OCI-LY1 (cell line): ENCODE results near the gene OPRM1.

ENCODE experiments used
- H2AFZ ChIP-seq: fragments of 200-600 bp; sonication (generic), shearing (Covaris generic); 2 replicates; pipeline ENCODE4 v1.6.0; 2014; ENCODE audit warnings: antibody characterized with exemption, mild to moderate bottlenecking, low read length
- H3F3A ChIP-seq: fragments of 200-600 bp; sonication (generic), shearing (Covaris generic); 2 replicates; pipeline ENCODE4 v1.6.0; 2014; ENCODE audit warnings: mild to moderate bottlenecking, antibody characterized with exemption, low read length, moderate library complexity; ENCODE audit not compliant: insufficient read depth
- H3K27ac ChIP-seq: fragments of 200-600 bp; sonication (generic); 2 replicates; pipeline ENCODE4 v1.5.1; 2014; ENCODE audit warnings: low read length, mixed run types, mild to moderate bottlenecking, low read depth; ENCODE audit not compliant: poor library complexity, severe bottlenecking
- H3K27me3 ChIP-seq: fragments of 200-600 bp; sonication (generic); 2 replicates; pipeline ENCODE4 v1.6.0; 2014; ENCODE audit warnings: antibody characterized with exemption, mild to moderate bottlenecking, low read length, moderate library complexity; ENCODE audit not compliant: insufficient read depth
- H3K36me3 ChIP-seq: fragments of 200-600 bp; sonication (generic); 2 replicates; pipeline ENCODE4 v1.6.1; 2014; ENCODE audit warnings: mild to moderate bottlenecking, antibody characterized with exemption, low read length, moderate library complexity, mixed read lengths; ENCODE audit not compliant: insufficient read depth
- H3K4me1 ChIP-seq: fragments of 200-600 bp; sonication (generic); 2 replicates; pipeline ENCODE4 v1.5.1; 2014; ENCODE audit warnings: mild to moderate bottlenecking, low read length, moderate library complexity; ENCODE audit not compliant: insufficient read depth, severe bottlenecking
- H3K4me2 ChIP-seq: fragments of 200-600 bp; sonication (generic), shearing (Covaris generic); 2 replicates; pipeline ENCODE4 v1.6.1; 2014; ENCODE audit warnings: low read length
- H3K4me3 ChIP-seq: fragments of 200-600 bp; sonication (generic); 2 replicates; pipeline ENCODE4 v1.5.1; 2014; ENCODE audit warnings: low read length, low read depth, mild to moderate bottlenecking, mixed read lengths; ENCODE audit not compliant: poor library complexity, severe bottlenecking
- H3K79me2 ChIP-seq: fragments of 200-600 bp; shearing (Covaris generic); 2 replicates; pipeline ENCODE4 v1.6.1; 2016; ENCODE audit warnings: mixed run types, low read length, mixed read lengths; ENCODE audit not compliant: insufficient read depth
- H3K9ac ChIP-seq: fragments of 200-600 bp; sonication (generic), shearing (Covaris generic); 2 replicates; pipeline ENCODE4 v1.6.1; 2014; ENCODE audit warnings: mild to moderate bottlenecking, low read length, mixed read lengths
- H3K9me2 ChIP-seq: fragments of 200-600 bp; sonication (generic), shearing (Covaris generic); 2 replicates; pipeline ENCODE4 v1.6.1; 2014; ENCODE audit warnings: low read depth, mild to moderate bottlenecking, low read length, mixed read lengths
- H3K9me3 ChIP-seq: fragments of 200-600 bp; shearing (Covaris generic); 2 replicates; pipeline ENCODE4 v1.6.1; 2014; ENCODE audit warnings: low read length, mixed read lengths
- H4K20me1 ChIP-seq: fragments of 200-600 bp; sonication (generic), shearing (Covaris generic); 2 replicates; pipeline ENCODE4 v1.6.0; 2016; ENCODE audit warnings: mild to moderate bottlenecking, low read length; ENCODE audit not compliant: insufficient read depth
- CTCF ChIP-seq: fragments of 200-600 bp; sonication (generic), shearing (Covaris generic); IDR thresholded peaks from 2 replicates; pipeline ENCODE4 v1.5.1; 2017; ENCODE audit warnings: mild to moderate bottlenecking, antibody characterized with exemption, low read length, moderate library complexity, mixed read lengths
- EZH2 ChIP-seq: fragments of 200-600 bp; sonication (generic), shearing (Covaris generic); IDR thresholded peaks from 2 replicates; pipeline ENCODE4 v1.8.0; 2017; ENCODE audit warnings: borderline replicate concordance, mixed run types, mild to moderate bottlenecking, antibody characterized with exemption, low read length, moderate library complexity, mixed read lengths

OPRM1 gene

GRCh38 chr6:154280521-154280920 lies 241.5 kb downstream of the OPRM1 start:
- no peak overlapping the region for H2AFZ ChIP-seq
- no peaks in the 10 kb centered on the region for H3K27me3 ChIP-seq
- no peaks in the 10 kb centered on the region for H4K20me1 ChIP-seq
- no peaks in the 10 kb centered on the region for H3K79me2 ChIP-seq
- no peak overlapping the region for H3K4me2 ChIP-seq
- H3F3A ChIP-seq, result 0 out of 2 replicates have a peak, but pooled peaks cover 3% of the 10 kb centered on the region
- H3K9me3 ChIP-seq, result no peaks in the 10 kb centered on the region
- no peaks in the 10 kb centered on the region for H3K36me3 ChIP-seq
- no peak overlapping the region for H3K9ac ChIP-seq
- no peak overlapping the region for H3K4me3 ChIP-seq
- H3K27ac ChIP-seq, result no peak overlapping the region
- TF ChIP-seq EZH2 (no peak), CTCF (no peak)
- H3K9me2 ChIP-seq, result no peaks in the 10 kb centered on the region
- no peaks in the 10 kb centered on the region for H3K4me1 ChIP-seq

GRCh38 chr6:154284313-154284853 lies 245.3 kb downstream of the OPRM1 start:
- Histone ChIP-seq H3K9me3 (no peaks in the 10 kb centered on the region), H3F3A (0 out of 2 replicates have a peak, but pooled peaks cover 3% of the 10 kb centered on the region), H3K4me2 (no peak overlapping the region), H3K27me3 (no peaks in the 10 kb centered on the region), H3K9me2 (no peaks in the 10 kb centered on the region), H3K9ac (no peak overlapping the region), H3K4me1 (no peaks in the 10 kb centered on the region), H4K20me1 (no peaks in the 10 kb centered on the region), H3K27ac (no peak overlapping the region), H3K36me3 (no peaks in the 10 kb centered on the region), H2AFZ (no peak overlapping the region), H3K79me2 (no peaks in the 10 kb centered on the region), H3K4me3 (no peak overlapping the region)
- no peak for TF ChIP-seq EZH2
- no peak for TF ChIP-seq CTCF

- H2AFZ ChIP-seq, result no peak overlapping the region
- H4K20me1 ChIP-seq, result no peaks in the 10 kb centered on the region
- TF ChIP-seq EZH2 (no peak), CTCF (no peak)
- no peak overlapping the region for H3K4me2 ChIP-seq
- no peaks in the 10 kb centered on the region for H3K9me3 ChIP-seq
- no peaks in the 10 kb centered on the region for H3K27me3 ChIP-seq
- H3K4me1 ChIP-seq, result no peaks in the 10 kb centered on the region
- no peak overlapping the region for H3K27ac ChIP-seq
- no peaks in the 10 kb centered on the region for H3K79me2 ChIP-seq
- 0 out of 2 replicates have a peak, but pooled peaks cover 3% of the 10 kb centered on the region for H3F3A ChIP-seq
- no peak overlapping the region for H3K4me3 ChIP-seq
- H3K9ac ChIP-seq, result no peak overlapping the region
- no peaks in the 10 kb centered on the region for H3K36me3 ChIP-seq
- no peaks in the 10 kb centered on the region for H3K9me2 ChIP-seq
Measured at GRCh38 chr6:154285826-154286225, 246.8 kb downstream of the OPRM1 start.
